KOPT-K1 (cell line): ENCODE results near the gene KRTAP10-11.
"Not testable (repeated sequence)": the region's sequence is repeated elsewhere in the genome, so short reads cannot be mapped to it uniquely, and the experiment has no call there.

Experiments used
- H3K27ac ChIP-seq: fragments of 200-600 bp; sonication (generic); 2 replicates; pipeline ENCODE4 v1.5.1; 2016; ENCODE audit warnings: antibody characterized with exemption, mild to moderate bottlenecking, low read depth, low read length; ENCODE audit not compliant: poor library complexity, severe bottlenecking
- H3K36me3 ChIP-seq: fragments of 200-600 bp; sonication (generic); 2 replicates; pipeline ENCODE4 v1.5.1; 2017; ENCODE audit warnings: antibody characterized with exemption, mild to moderate bottlenecking, low read length, moderate library complexity; ENCODE audit not compliant: insufficient read depth
- H3K9me3 ChIP-seq: fragments of 200-600 bp; sonication (generic); 2 replicates; pipeline ENCODE4 v1.5.1; 2017; ENCODE audit warnings: antibody characterized with exemption, low read length, mild to moderate bottlenecking; ENCODE audit not compliant: insufficient read depth, poor library complexity, severe bottlenecking

Gene KRTAP10-11

GRCh38 chr21:44626673-44627143, 19.5 kb upstream of the KRTAP10-11 start, which contains the start of gene KRTAP10-9:
Gene KRTAP10-9 (plus strand): TSS chr21:44627093. CDS start chr21:44627172, 79 bp downstream.
- no peaks in the 10 kb centered on the region for H3K36me3 ChIP-seq
- H3K27ac ChIP-seq: no peak within 1 kb of the TSS
- H3K9me3 ChIP-seq: peaks cover 43% of the 10 kb centered on the region

DNA sequence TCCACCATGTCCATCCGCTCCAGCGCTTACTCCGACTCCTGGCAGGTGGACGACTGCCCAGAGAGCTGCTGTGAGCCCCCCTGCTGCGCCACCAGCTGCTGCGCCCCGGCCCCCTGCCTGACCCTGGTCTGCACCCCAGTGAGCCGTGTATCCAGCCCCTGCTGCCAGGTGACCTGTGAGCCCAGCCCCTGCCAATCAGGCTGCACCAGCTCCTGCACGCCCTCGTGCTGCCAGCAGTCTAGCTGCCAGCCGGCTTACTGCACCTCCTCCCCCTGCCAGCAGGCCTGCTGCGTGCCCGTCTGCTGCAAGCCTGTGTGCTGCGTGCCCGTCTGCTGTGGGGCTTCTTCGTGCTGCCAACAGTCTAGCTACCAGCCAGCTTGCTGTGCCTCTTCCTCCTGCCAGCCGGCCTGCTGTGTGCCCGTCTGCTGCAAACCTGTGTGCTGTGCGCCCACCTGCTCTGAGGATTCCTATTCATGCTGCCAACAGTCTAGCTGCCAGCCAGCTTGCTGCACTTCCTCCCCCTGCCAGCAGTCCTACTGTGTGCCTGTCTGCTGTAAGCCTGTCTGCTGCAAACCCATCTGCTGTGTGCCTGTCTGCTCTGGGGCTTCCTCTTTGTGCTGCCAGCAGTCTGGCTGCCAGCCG, 18.9 kb upstream of the KRTAP10-11 start:
- not testable (repeated sequence) for H3K27ac ChIP-seq, H3K36me3 ChIP-seq
- H3K9me3 ChIP-seq: peaks cover 49% of the 10 kb centered on the region

GRCh38 chr21:44627831-44628233, 18.4 kb upstream of the KRTAP10-11 start:
- H3K9me3 ChIP-seq: peaks cover 48% of the 10 kb centered on the region
- H3K27ac ChIP-seq, H3K36me3 ChIP-seq: not testable (repeated sequence)

DNA sequence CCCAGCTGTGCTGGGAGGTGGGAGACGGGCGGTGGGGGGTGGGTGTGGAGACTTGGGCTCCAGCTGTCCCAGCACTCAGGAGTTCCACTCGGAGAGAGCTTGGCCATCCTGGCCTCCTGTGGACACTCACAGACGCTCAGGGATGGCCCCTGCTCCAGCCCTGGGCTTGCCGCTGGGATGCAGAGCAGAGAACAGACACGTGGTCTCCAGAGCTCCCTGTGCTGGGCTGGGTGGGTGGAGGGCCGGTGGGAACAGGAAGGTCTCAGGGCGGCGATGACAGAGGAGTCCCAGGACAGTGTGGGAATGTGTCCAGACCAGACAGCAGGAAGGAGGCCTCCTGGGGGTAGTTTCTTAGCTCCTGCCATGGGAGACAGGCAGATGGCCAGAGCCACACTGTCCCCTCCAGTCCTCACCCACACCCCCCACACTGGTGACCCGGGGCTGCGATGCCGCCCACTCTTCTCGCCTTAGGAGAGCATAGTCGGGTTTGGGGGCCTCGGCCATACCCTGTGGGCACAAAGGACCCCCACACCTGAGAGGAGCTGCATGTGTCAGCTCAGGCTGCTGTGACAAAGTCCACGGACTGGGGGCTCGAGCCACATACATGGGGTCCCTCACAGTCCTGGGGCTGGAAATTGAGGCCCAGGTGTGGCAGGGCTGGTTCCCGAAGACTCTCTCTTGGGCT, 17.4 kb upstream of the KRTAP10-11 start:
- no peaks in the 10 kb centered on the region for H3K36me3 ChIP-seq
- peaks cover 38% of the 10 kb centered on the region for H3K9me3 ChIP-seq
- H3K27ac ChIP-seq: no peak overlapping the region

DNA sequence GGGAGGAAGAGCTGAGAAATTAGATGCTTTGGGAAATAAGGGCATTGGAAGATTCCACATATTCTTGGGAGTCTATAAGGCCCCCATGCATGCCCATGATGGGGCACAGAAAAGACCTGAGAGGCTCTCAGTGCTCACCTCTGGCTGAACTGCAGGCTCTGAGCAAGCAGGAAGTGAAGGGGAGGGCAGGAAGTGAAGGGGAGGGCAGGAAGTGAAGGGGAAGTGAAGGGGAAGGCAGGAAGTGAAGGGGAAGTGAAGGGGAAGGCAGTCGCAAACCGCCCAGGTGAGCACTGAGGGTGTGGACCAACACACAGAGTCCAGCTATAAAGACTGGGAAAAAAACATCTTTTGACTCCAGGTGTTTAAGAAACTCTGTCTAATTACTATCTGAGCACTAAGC, 15.8 kb upstream of the KRTAP10-11 start:
- Histone ChIP-seq H3K36me3 (no peaks in the 10 kb centered on the region), H3K27ac (no peak overlapping the region), H3K9me3 (peaks cover 25% of the 10 kb centered on the region)

GRCh38 chr21:44632067-44632466, 14.1 kb upstream of the KRTAP10-11 start:
- Histone ChIP-seq H3K27ac (no peak overlapping the region), H3K9me3 (peaks cover 25% of the 10 kb centered on the region), H3K36me3 (no peaks in the 10 kb centered on the region)

- H3K9me3 ChIP-seq: peaks cover 21% of the 10 kb centered on the region
- no peaks in the 10 kb centered on the region for H3K36me3 ChIP-seq
- no peak overlapping the region for H3K27ac ChIP-seq
These were observed 9.8 kb upstream of the KRTAP10-11 start for GRCh38 chr21:44636209-44637017.

DNA sequence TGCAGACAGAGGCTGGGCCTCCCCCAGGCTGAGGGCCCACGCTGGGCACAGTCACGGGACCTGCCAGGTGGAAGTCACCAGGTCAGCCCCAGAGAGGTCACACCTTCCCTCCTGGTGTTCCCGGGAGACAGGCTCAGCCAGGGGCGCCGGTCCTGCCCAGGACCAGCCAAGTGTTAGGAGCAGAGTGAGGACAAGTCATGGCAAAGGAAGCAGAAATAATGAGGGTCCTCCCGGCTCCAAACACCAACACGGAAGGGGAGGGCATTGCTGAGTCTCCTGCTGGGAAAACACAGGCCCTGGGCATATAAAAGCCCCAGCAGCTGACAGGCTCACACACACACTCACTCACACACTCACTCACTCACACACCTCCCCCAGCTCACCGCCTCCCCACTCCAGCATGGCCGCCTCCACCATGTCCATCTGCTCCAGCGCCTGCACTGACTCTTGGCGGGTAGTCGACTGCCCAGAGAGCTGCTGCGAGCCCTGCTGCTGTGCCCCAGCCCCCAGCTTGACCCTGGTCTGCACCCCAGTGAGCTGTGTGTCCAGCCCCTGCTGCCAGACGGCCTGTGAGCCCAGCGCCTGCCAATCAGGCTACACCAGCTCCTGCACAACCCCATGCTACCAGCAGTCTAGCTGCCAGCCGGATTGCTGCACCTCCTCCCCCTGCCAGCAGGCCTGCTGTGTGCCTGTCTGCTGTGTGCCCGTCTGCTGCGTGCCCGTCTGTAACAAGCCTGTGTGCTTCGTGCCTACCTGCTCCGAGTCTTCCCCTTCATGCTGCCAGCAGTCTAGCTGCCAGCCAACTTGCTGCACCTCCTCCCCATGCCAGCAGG, 9.0 kb upstream of the KRTAP10-11 start, which contains the start of gene KRTAP10-10:
Gene KRTAP10-10 (plus strand): TSS at position 339 of the 833 bp plus-strand sequence. CDS start 62 bp downstream, at position 401.
- peaks cover 16% of the 10 kb centered on the region for H3K9me3 ChIP-seq
- no peaks in the 10 kb centered on the region for H3K36me3 ChIP-seq
- H3K27ac ChIP-seq: no peak within 1 kb of the TSS

DNA sequence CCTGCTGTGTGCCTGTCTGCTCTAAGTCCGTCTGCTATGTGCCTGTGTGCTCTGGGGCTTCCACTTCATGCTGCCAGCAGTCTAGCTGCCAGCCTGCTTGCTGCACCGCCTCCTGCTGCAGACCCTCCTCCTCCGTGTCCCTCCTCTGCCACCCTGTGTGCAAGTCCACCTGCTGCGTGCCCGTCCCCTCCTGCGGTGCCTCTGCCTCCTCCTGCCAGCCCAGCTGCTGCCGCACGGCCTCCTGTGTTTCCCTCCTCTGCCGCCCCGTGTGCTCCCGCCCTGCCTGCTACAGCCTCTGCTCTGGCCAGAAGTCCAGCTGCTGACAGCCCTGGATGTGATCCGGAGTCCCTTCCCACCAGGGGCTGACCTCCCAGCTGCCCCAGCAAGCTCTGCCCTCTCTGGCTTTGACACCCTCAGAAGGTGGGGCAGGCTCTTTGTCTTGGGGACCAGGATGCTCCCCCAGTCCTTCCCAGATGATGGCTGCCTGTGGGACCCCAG, 8.3 kb upstream of the KRTAP10-11 start:
- H3K9me3 ChIP-seq: peaks cover 13% of the 10 kb centered on the region
- H3K36me3 ChIP-seq, H3K27ac ChIP-seq: not testable (repeated sequence)

- H3K27ac ChIP-seq, H3K36me3 ChIP-seq: not testable (repeated sequence)
- peaks cover 22% of the 10 kb centered on the region for H3K9me3 ChIP-seq
These were observed 7.5 kb upstream of the KRTAP10-11 start for GRCh38 chr21:44638506-44639330.

DNA sequence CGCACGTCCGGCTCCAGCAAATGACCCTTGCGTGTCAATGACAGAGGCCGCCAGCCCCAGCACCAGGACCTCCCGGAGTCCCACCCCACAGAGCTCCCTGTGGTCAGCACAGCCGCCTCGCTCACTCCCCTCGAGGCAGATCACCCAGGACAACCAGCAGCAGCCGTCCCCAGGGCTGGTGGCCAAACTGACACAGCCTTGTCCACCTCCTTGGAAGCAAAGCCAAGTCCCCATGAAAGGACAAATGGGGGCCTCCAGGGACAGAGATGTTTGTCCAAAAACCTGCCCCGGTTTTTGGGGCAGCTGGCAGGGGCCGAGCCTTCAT, 6.9 kb upstream of the KRTAP10-11 start:
- Histone ChIP-seq H3K36me3 (no peaks in the 10 kb centered on the region), H3K27ac (no peak overlapping the region), H3K9me3 (peaks cover 27% of the 10 kb centered on the region)

- H3K9me3 ChIP-seq: peaks cover 39% of the 10 kb centered on the region
- H3K27ac ChIP-seq: no peak overlapping the region
- H3K36me3 ChIP-seq: no peaks in the 10 kb centered on the region
These were observed 5.5 kb upstream of the KRTAP10-11 start for GRCh38 chr21:44640761-44641160.

GRCh38 chr21:44643741-44644310, 2.4 kb upstream of the KRTAP10-11 start:
- H3K36me3 ChIP-seq: no peaks in the 10 kb centered on the region
- H3K9me3 ChIP-seq: peaks cover 39% of the 10 kb centered on the region
- H3K27ac ChIP-seq: no peak overlapping the region
